ENCODE data around the gene IL36RN.

DNA sequence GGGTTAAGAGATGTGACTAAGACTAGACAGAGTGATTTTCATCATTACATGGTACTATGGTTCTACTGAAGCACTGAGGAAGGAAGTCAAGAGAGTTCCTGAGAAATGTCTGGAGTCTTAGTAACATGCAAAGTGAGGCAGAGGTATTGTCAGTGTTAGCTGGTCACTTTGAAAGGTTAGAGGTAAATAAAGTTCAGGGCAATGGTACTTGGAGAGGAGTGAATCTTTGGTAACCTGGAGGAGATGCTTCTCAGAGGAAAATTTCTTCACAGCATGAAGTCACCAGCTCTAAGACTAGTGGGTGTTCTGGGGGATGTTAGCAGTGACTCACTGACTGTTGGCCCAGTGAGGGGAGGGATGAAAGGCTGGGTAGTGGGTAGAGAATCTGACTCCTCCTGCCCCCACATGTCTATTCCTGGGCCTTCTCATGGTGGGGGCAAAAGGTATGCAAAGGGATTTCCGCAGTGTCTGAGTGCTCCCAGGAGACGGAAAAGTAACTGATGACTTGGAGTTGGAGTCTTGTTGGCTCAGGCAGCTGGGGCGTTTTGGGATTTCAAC is 45.1 kb downstream of the IL36RN start:
- TF ChIP-seq POLR2A (IDR thresholded peaks at IDR 0.05; ENCODE audit: low read length) (no peak), GATA1 (IDR thresholded peaks at IDR 0.05; ENCODE audit: low read depth, low read length) (no peak)
